ENCODE data around the gene LRGUK. TPM values are rescaled to one million over a fixed set of nuclear protein-coding genes. Genes with fewer than 3 reads are reported as not detected.

The LRGUK gene
- total RNA-seq, 1 experiment from 2014 or later, result not detected

DNA sequence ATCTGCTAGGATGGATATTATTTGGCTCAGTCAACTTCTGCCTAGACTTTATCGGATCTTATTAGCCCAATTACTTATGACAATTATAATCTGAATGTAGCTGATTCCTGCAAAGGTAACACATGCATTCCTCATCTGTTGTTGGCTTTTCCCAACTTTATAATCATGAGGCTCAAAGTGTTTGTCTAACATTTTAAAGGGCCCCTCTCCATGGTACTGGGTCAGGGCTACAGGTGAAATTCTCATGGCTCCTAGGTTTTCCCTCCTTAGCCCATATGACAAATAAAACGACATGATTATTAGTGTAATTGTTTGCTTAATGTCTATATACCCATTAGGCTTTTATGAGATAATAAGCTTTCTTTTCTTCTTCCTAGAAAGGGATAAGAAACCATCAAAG lies 4.2 kb upstream of the LRGUK start:
- no peak for DNase-seq (ENCODE audit: low read depth)

- DNase-seq (ENCODE audit: low read depth), result no peak
Measured at GRCh38 chr7:134126146-134126545, 994 bp upstream of the LRGUK start.

- no peak for DNase-seq (ENCODE audit: low read depth)
Measured at GRCh38 chr7:134126596-134126965, 559 bp upstream of the LRGUK start.

DNA sequence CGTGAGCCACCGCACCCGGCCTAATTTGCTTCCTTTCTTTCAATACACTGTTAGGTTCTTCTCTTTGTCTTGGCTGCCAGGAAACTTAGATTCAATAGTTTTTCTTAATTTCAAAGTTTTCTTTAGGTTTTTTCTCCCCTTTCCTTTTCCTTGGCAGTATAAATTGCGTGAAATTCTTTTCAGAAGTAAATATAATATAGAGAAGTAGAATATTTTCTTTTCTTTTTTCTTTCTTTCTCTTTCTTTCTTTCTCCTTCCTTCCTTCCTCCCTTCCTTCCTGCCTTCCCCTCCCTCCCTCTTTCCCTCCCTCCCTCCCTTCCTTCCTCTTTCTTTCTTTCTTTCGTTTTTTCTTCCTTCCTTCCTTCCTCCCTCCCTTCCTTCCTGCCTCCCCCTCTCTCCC lies 1.7 kb downstream of the LRGUK start:
- DNase-seq (ENCODE audit: low read depth), result no peak

- no peak for DNase-seq (ENCODE audit: low read depth)
Measured at GRCh38 chr7:134129856-134130523, 2.9 kb downstream of the LRGUK start.

DNA sequence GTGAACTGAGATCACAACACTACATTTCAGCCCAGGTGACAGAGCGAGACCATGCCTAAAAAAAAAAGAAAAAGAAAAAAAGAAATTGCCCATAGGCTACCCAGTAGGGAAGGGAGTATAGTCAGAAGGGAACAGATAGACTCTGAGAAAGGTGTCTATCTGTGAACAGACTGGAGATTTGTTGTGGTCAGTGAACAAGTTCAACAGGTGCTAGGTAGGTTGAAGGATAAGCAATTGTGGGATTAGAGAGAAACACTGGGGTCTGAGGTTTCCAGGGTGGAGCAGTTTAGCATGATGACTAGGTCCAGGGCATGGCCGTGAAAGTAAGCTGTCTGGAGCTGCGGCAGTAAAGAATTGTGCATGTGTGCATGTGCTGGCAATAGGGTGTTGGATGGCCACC lies 6.9 kb downstream of the LRGUK start:
- DNase-seq (ENCODE audit: low read depth), result no peak

DNA sequence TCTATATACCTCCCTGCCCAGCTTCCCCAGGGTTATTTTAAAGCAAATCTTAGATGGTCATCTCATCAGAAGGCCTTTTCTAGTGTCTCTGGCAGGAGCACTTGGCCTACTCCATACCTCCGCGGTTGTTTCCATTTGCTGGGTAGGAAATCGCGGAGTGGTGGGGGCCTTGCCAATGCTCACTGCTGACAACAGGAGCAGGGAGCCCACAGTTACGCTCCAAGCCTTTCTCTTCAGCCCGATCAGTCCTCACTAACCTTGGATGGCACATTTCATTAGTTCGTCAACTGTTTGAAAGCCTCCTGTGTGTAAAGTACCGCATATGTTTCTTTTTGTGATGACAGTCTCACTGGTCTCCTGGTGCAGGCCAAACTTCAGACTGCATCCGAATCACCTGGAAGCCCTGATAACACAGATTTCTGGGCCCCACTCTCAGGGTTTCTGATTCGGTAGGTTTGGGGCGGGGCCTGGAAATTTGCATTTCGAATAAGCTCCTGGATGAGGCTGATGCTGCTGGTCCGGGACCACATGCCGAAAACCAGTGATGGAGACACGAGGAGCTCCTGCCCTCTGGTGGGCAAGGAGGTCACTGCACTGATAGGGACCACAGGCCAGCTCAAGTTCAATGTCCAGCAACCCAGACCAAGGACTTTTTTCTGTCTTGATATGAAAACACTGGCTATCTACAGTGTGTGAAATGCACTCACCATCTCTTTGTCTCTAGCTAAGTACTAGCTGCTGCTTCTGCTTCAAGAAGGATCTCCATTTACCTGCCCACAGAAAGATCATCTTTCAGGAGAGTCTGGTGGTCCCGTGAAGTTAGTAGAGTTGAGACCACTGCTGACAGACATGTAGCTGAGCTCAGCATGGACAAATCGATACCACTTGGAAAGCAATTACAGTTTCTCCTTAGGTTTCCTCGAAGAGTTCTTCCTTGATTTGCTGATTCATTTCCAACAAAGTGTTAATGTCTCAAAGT lies 14.0 kb downstream of the LRGUK start:
- peak; percentile 69 for DNase-seq (ENCODE audit: low read depth)

- DNase-seq (ENCODE audit: low read depth), result no peak
Measured at GRCh38 chr7:134141868-134142264, 14.7 kb downstream of the LRGUK start.

DNA sequence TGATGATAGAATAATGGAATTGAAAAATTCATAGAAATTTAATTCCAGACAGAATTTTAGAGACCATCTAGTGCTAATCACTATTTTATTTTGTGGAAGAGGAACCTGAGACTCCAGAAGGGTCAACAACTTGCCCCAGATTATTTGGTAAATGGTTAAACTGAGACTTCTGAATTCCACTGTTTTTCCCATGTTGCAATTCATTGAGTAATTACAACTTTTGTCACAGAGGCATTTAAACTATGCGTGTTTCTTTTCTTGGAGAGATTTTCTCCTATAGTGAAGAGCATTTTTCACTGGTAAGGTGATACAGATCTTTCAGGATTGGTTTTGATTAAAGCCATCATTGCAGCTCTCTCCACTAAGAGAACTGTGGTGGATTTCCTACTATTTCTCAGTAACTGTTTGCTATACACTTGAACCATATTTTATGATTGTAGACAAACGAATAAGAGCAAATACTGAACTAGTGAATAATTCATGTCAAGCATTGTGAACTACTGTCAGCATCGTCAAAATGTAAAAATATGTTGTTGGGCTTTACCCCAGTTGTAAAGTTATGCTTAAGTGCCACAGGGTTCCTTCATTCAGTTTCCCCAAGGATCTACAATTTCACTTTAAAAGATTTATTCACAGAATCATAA lies 26.5 kb downstream of the LRGUK start:
- DNase-seq (ENCODE audit: low read depth), result no peak

- no peak for DNase-seq (ENCODE audit: low read depth)
Measured at GRCh38 chr7:134154581-134155130, 27.5 kb downstream of the LRGUK start.

DNA sequence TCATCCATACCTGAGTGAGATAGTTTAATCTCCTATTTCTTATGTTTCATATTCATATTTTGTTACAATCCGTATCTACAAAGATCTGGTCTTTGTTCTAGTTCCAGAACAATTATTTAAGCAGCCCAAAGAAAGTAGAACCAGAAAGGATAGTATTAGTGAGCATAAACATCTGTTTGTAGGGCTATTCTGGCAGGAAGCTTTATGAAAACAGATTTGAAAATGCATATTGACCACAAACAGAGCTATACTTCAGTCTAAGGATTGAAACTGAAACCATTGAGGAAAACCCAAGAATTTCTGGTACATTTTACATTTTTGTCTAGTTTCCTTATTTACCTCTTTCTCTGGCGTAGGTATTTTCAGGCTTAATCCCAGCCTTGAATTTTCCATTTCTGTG lies 28.1 kb downstream of the LRGUK start:
- DNase-seq (ENCODE audit: low read depth), result no peak

DNA sequence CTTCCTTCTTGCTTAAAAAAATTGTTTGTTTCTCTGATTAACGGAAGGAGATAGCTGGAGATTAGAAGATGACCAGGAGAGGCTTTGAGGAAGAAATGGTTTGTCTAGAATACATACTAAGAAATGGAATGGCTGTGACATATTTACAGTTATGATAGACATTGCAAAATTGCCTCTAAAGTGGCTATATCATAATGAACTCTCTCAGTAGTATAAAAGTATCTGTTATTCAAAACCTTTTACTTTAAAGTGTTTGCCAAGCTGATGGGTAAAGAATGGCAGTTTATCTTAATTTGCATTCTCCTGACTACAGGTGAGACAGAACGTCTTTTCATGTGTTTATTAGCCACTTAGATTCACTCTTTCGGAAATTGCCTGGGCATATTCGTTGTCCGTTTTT lies 28.7 kb downstream of the LRGUK start:
- no peak for DNase-seq (ENCODE audit: low read depth)

GRCh38 chr7:134165252-134165651 lies 38.1 kb downstream of the LRGUK start:
- DNase-seq (ENCODE audit: low read depth), result no peak

DNA sequence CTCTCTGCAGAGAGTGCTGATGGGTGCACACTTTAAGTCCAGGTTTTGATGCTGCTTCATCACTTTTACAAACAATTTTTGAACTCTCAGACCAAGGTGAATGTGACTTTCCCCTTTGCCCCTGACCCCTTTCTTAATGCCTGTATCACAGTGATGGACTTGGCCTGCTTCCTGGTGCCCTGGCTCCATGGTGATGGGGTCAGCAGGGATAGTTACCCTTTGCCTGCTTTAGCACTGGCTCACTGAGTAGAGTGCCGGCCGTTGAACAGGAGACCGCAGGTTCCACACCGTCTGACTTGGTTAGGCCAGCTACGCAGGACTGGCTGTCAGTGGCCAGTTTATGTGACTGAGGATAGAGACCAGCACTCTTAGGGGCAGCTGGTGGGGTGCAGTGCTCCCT lies 40.1 kb downstream of the LRGUK start:
- DNase-seq (ENCODE audit: low read depth), result no peak

- DNase-seq (ENCODE audit: low read depth), result no peak
Measured at GRCh38 chr7:134167841-134168240, 40.7 kb downstream of the LRGUK start.

GRCh38 chr7:134174795-134175261 lies 47.7 kb downstream of the LRGUK start:
- DNase-seq (ENCODE audit: low read depth), result peak; percentile 94

DNA sequence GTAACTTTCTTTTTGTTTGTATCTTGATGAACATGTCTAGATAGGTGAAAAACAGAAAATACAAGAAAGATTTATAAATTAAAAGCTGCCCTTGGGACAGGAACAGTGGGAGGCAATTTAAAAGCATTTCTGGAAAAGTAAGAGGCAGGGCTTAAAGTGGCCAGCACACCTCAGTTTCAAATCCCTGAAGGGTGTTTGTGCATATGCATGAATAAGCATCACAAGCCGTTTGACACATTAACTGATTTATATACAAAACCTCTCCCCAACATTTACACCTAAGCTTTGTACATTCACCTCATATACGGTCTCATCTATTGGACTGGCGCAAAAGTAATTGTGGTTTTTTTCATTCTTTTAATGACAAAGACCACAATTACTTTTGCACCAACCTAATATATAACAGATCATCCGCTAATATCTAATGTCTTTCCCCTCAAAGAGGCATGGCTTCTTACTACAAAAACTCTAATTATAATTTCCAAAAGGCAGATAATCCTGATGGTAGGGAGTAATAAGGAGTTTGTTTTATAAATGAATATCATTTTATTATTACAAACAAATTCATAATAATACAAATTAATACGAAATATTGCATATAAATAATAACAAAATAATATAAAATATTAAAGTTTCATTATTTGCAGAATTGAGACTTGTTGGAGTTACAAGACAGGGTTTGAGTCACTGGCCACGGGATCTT lies 48.3 kb downstream of the LRGUK start:
- DNase-seq (ENCODE audit: low read depth), result no peak

GRCh38 chr7:134176037-134176350 lies 48.9 kb downstream of the LRGUK start:
- DNase-seq (ENCODE audit: low read depth), result no peak

- no peak for DNase-seq (ENCODE audit: low read depth)
Measured at GRCh38 chr7:134179036-134180011, 52.2 kb downstream of the LRGUK start.

DNA sequence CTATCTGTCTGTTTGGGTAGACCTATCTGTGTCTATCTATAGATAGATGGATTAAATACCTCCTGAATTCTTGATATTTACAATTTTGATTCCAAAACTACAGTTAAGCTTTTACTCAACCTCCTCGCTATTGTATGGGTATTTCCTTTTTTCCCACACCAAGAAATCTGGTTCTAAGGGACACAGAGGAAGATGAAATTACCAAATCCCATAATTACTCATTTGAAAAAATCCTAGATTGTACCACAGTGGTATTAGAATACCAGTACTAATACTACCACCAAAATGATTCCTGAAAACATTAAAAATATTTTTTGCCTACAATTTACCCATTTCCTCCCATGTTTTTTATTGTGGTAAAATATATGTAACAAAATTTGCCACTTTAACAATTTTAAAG lies 53.2 kb downstream of the LRGUK start:
- DNase-seq (ENCODE audit: low read depth), result no peak

Measured in HT1080 (cell line).